Measurements from ENCODE around the gene LSM14B.

LSM14B gene

DNA sequence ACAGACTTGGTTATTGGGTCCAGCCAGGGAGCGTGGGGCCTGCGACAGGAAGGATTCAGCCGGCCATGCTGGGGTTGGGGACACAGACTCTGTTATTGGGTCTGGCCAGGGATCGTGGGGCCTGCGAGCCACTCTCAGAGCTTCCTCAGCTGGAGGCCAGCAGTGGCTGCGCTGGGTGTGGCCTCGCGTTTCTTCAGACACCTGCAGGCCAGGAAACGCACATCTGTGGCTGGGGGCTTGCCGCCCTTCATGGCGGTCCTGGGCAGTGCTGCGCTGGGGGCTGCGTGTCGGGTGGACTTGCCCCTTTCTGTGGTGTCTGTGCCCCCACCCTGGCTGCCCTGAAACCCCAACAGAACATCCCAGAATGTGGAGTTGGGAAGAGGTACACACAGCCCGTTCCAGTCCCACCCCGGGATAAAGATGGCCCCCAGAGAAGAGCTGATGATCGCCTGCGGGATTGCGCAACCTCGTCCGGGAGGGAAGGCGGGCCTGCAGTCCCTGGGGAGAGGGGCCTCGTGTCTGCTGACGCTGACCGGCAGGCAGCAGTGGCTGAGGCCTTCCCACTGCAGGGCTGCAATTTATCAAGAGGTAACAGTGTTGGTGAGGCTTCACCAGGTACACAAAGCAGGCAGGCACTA lies 43.6 kb downstream of the LSM14B start:
- Histone ChIP-seq H3K9me2 (ENCODE audit: low read depth, low read length) (no peaks in the 10 kb centered on the region), H3K4me3 (ENCODE audit: low read depth, low read length, poor library complexity, severe bottlenecking) (no peak overlapping the region), H2AFZ (ENCODE audit: low read length) (no peak overlapping the region), H4K20me1 (ENCODE audit: insufficient read depth, low read length) (no peaks in the 10 kb centered on the region), H3K4me2 (ENCODE audit: low read length) (no peak overlapping the region), H3K36me3 (ENCODE audit: insufficient read depth, low read length) (peaks cover 7% of the 10 kb centered on the region; the same call in 1 of the 2 replicates), H3K27ac (ENCODE audit: low read depth, low read length, poor library complexity, severe bottlenecking) (no peak overlapping the region), H3K27me3 (ENCODE audit: insufficient read depth, low read length) (no peaks in the 10 kb centered on the region), H3K4me1 (ENCODE audit: insufficient read depth, low read length, severe bottlenecking) (no peaks in the 10 kb centered on the region), H3K9ac (ENCODE audit: low read length) (no peak overlapping the region), H3F3A (ENCODE audit: insufficient read depth, low read length) (no peaks in the 10 kb centered on the region), H3K79me2 (ENCODE audit: insufficient read depth, low read length) (no peaks in the 10 kb centered on the region), H3K9me3 (ENCODE audit: low read length) (no peaks in the 10 kb centered on the region)
- TF ChIP-seq EZH2 (IDR thresholded peaks at IDR 0.05; ENCODE audit: borderline replicate concordance, low read length): no peak
- TF ChIP-seq, protein P1, sequence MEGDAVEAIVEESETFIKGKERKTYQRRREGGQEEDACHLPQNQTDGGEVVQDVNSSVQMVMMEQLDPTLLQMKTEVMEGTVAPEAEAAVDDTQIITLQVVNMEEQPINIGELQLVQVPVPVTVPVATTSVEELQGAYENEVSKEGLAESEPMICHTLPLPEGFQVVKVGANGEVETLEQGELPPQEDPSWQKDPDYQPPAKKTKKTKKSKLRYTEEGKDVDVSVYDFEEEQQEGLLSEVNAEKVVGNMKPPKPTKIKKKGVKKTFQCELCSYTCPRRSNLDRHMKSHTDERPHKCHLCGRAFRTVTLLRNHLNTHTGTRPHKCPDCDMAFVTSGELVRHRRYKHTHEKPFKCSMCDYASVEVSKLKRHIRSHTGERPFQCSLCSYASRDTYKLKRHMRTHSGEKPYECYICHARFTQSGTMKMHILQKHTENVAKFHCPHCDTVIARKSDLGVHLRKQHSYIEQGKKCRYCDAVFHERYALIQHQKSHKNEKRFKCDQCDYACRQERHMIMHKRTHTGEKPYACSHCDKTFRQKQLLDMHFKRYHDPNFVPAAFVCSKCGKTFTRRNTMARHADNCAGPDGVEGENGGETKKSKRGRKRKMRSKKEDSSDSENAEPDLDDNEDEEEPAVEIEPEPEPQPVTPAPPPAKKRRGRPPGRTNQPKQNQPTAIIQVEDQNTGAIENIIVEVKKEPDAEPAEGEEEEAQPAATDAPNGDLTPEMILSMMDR (IDR thresholded peaks at IDR 0.05; ENCODE audit: low read length): no peak

- H3K9ac ChIP-seq (ENCODE audit: low read length): no peak overlapping the region
- H3K27ac ChIP-seq (ENCODE audit: low read depth, low read length, poor library complexity, severe bottlenecking): no peak overlapping the region
- H4K20me1 ChIP-seq (ENCODE audit: insufficient read depth, low read length): no peaks in the 10 kb centered on the region
These were observed 45.2 kb downstream of the LSM14B start for GRCh38 chr20:62167474-62167873.

DNA sequence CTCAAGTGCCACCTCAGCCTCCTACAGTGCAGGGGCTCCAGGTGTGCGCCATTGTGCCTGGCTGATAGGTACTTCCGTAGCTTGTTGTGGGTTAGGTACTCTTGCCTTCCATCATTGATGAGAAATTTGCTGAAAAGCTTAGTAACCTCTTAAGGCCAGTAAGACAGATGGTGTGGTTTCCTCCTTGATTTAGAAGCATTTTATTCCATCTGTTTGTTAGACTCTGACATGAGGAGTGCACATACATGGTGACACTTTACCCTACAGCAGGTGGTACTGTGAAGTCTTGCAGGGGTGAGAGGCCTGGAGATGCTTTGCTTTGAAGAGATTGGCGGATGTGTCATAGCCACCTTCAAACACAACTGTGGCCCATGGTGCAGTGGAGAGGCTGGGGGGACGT lies 45.8 kb downstream of the LSM14B start:
- H3K4me1 ChIP-seq (ENCODE audit: insufficient read depth, low read length, severe bottlenecking): no peaks in the 10 kb centered on the region
- no peaks in the 10 kb centered on the region for H4K20me1 ChIP-seq (ENCODE audit: insufficient read depth, low read length)
- H3K9me3 ChIP-seq (ENCODE audit: low read length): no peaks in the 10 kb centered on the region
- H3K27me3 ChIP-seq (ENCODE audit: insufficient read depth, low read length): no peaks in the 10 kb centered on the region
- peaks cover 7% of the 10 kb centered on the region; the same call in 1 of the 2 replicates for H3K36me3 ChIP-seq (ENCODE audit: insufficient read depth, low read length)
- H3K4me3 ChIP-seq (ENCODE audit: low read depth, low read length, poor library complexity, severe bottlenecking): no peak overlapping the region
- TF ChIP-seq, protein P1 (IDR thresholded peaks at IDR 0.05; ENCODE audit: low read length): no peak
- TF ChIP-seq EZH2 (IDR thresholded peaks at IDR 0.05; ENCODE audit: borderline replicate concordance, low read length): no peak
- H3K9me2 ChIP-seq (ENCODE audit: low read depth, low read length): no peaks in the 10 kb centered on the region
- no peak overlapping the region for H3K27ac ChIP-seq (ENCODE audit: low read depth, low read length, poor library complexity, severe bottlenecking)
- no peak overlapping the region for H3K4me2 ChIP-seq (ENCODE audit: low read length)
- no peak overlapping the region for H2AFZ ChIP-seq (ENCODE audit: low read length)
- H3K79me2 ChIP-seq (ENCODE audit: insufficient read depth, low read length): no peaks in the 10 kb centered on the region
- no peaks in the 10 kb centered on the region for H3F3A ChIP-seq (ENCODE audit: insufficient read depth, low read length)
- no peak overlapping the region for H3K9ac ChIP-seq (ENCODE audit: low read length)

More at GRCh38 chr20:62167474-62167873, 45.2 kb downstream of the LSM14B start:
- no peaks in the 10 kb centered on the region for H3K9me2 ChIP-seq (ENCODE audit: low read depth, low read length)
- H3K4me2 ChIP-seq (ENCODE audit: low read length): no peak overlapping the region
- no peaks in the 10 kb centered on the region for H3K9me3 ChIP-seq (ENCODE audit: low read length)
- H2AFZ ChIP-seq (ENCODE audit: low read length): no peak overlapping the region
- H3K27me3 ChIP-seq (ENCODE audit: insufficient read depth, low read length): no peaks in the 10 kb centered on the region
- no peaks in the 10 kb centered on the region for H3K79me2 ChIP-seq (ENCODE audit: insufficient read depth, low read length)
- TF ChIP-seq EZH2 (IDR thresholded peaks at IDR 0.05; ENCODE audit: borderline replicate concordance, low read length): no peak
- TF ChIP-seq, protein P1 (IDR thresholded peaks at IDR 0.05; ENCODE audit: low read length): no peak
- peaks cover 7% of the 10 kb centered on the region; the same call in 1 of the 2 replicates for H3K36me3 ChIP-seq (ENCODE audit: insufficient read depth, low read length)
- H3K4me3 ChIP-seq (ENCODE audit: low read depth, low read length, poor library complexity, severe bottlenecking): no peak overlapping the region
- H3K4me1 ChIP-seq (ENCODE audit: insufficient read depth, low read length, severe bottlenecking): no peaks in the 10 kb centered on the region
- no peaks in the 10 kb centered on the region for H3F3A ChIP-seq (ENCODE audit: insufficient read depth, low read length)

Data from OCI-LY1 (cell line).